OCI-LY1 (cell line): ENCODE measurements around the gene TPCN2.

ENCODE experiments used
- CTCF ChIP-seq: fragments of 200-600 bp; sonication (generic), shearing (Covaris generic); IDR thresholded peaks from 2 replicates; pipeline ENCODE4 v1.5.1; 2017; ENCODE audit warnings: mild to moderate bottlenecking, antibody characterized with exemption, low read length, moderate library complexity, mixed read lengths
- EZH2 ChIP-seq: fragments of 200-600 bp; sonication (generic), shearing (Covaris generic); IDR thresholded peaks from 2 replicates; pipeline ENCODE4 v1.8.0; 2017; ENCODE audit warnings: borderline replicate concordance, mixed run types, mild to moderate bottlenecking, antibody characterized with exemption, low read length, moderate library complexity, mixed read lengths

GRCh38 chr11:69083531-69084247, 35.0 kb downstream of the TPCN2 start:
- TF ChIP-seq CTCF (no peak), EZH2 (no peak)
